Caco-2 (cell line): Measurements from ENCODE around the gene C1QL2. TPM values are rescaled to one million over a fixed set of nuclear protein-coding genes. Genes with fewer than 3 reads are reported as not detected.

Experiments
- BruUV-seq: library from RNA; stranded (reverse); fragments of 400-500 nt; replicated peaks from 2 replicates; lab custom pipeline; 2021; lab: Mats Ljungman, UMichigan
- CTCF ChIA-PET: fragments of 300-600 bp; sonication (Branson Sonifier 250); formaldehyde crosslinking; loops from one replicate; lab custom pipeline; 2022; ENCODE audit warnings: antibody characterized with exemption; lab: Charles Lee
- POLR2A ChIA-PET: fragments of 300-600 bp; sonication (Branson Sonifier 250); formaldehyde crosslinking; loops from one replicate; lab custom pipeline; 2022; ENCODE audit warnings: antibody characterized with exemption; lab: Charles Lee
- DNase-seq, 2 experiments: peaks; one replicate each; pipeline versions ENCODE4 v3.0.0 to v3.0.0-alpha.2; 2020 to 2022
- H3K27me3 ChIP-seq: replicated peaks from 2 replicates; pipeline ENCODE4 v1.6.0; 2011; ENCODE audit warnings: low read length; ENCODE audit not compliant: control insufficient read depth, insufficient read depth
- H3K36me3 ChIP-seq: 2 replicates; pipeline ENCODE4 v1.5.1; 2011; ENCODE audit warnings: low read length; ENCODE audit not compliant: control insufficient read depth, insufficient read depth
- H3K4me1 ChIP-seq: fragments of 250-450 bp; sonication (Bioruptor Pico); 2 replicates; pipeline ENCODE4 v1.5.1; 2020; ENCODE audit warnings: mild to moderate bottlenecking
- H3K4me3 ChIP-seq: 2 replicates; pipeline ENCODE4 v1.5.1; 2011; ENCODE audit warnings: low read depth, mild to moderate bottlenecking, control low read depth, low read length
- H3K9me3 ChIP-seq: fragments of 250-450 bp; sonication (Bioruptor Pico); 2 replicates; pipeline ENCODE4 v1.5.1; 2020; ENCODE audit warnings: mild to moderate bottlenecking, moderate library complexity
- H3K27ac Mint-ChIP-seq: one replicate; pipeline ENCODE4 v1.8.0; 2022; ENCODE audit warnings: mixed read lengths; ENCODE audit not compliant: unreplicated experiment
- H3K27me3 Mint-ChIP-seq: one replicate; pipeline ENCODE4 v1.8.0; 2022; ENCODE audit warnings: mixed read lengths; ENCODE audit not compliant: insufficient read depth, unreplicated experiment
- H3K36me3 Mint-ChIP-seq: one replicate; pipeline ENCODE4 v1.8.0; 2022; ENCODE audit warnings: mild to moderate bottlenecking, mixed read lengths; ENCODE audit not compliant: insufficient read depth, unreplicated experiment
- H3K4me1 Mint-ChIP-seq: one replicate; pipeline ENCODE4 v1.8.0; 2022; ENCODE audit warnings: low read depth, mixed read lengths; ENCODE audit not compliant: unreplicated experiment
- H3K4me3 Mint-ChIP-seq: one replicate; pipeline ENCODE4 v1.8.0; 2022; ENCODE audit warnings: mild to moderate bottlenecking, moderate library complexity, mixed read lengths; ENCODE audit not compliant: unreplicated experiment
- H3K9me3 Mint-ChIP-seq: one replicate; pipeline ENCODE4 v1.8.0; 2022; ENCODE audit warnings: mixed read lengths; ENCODE audit not compliant: unreplicated experiment
- CTCF ChIP-seq, 2 experiments: fragments of 200-600 bp in 1 of 2; IDR thresholded peaks; 1 replicate in 1 of 2; 2 replicates in 1 of 2; pipeline versions ENCODE4 v1.5.1 to v1.8.0; 2011 to 2022; ENCODE audit warnings: antibody characterized with exemption in 1 of 2, control low read depth in 1 of 2, inconsistent platforms in 1 of 2, low read depth in 1 of 2, low read length in 1 of 2, mild to moderate bottlenecking in 1 of 2, moderate library complexity in 1 of 2; ENCODE audit not compliant: insufficient read depth in 1 of 2, severe bottlenecking in 1 of 2, unreplicated experiment in 1 of 2
- intact Hi-C: fragments of 100-400 bp; cut with micrococcal nuclease; formaldehyde crosslinking; loops from one replicate; pipeline ENCODE4 v1.10.0; 2022; ENCODE audit not compliant: unreplicated experiment
- total RNA-seq: library from RNA; stranded (reverse); gene quantifications from 2 replicates; pipeline ENCODE4 v1.2.3, GENCODE V29; 2022

The C1QL2 gene
- total RNA-seq, 1 experiment from 2014 or later, result not detected

- TF ChIP-seq CTCF (IDR thresholded peaks at IDR 0.05; ENCODE audit: insufficient read depth in 1 of 2, low read depth in 1 of 2, low read length in 1 of 2, severe bottlenecking in 1 of 2, unreplicated experiment in 1 of 2), result no peak
- intact Hi-C loops, result no loop called here
- H3K27ac Mint-ChIP-seq, result no peak overlapping the region
- peaks cover 25% of the 10 kb centered on the region for H3K4me1 ChIP-seq
- H3K9me3 Mint-ChIP-seq, result no peaks in the 10 kb centered on the region
- CTCF ChIA-PET, result no interaction called here
- H3K4me3 Mint-ChIP-seq, result no peak overlapping the region
- H3K4me1 Mint-ChIP-seq, result peaks cover 22% of the 10 kb centered on the region
- H3K36me3 ChIP-seq, result no peaks in the 10 kb centered on the region
- H3K27me3 ChIP-seq, result no peaks in the 10 kb centered on the region
- H3K4me3 ChIP-seq, result no peak overlapping the region
- POLR2A ChIA-PET, result no interaction called here
- no TSS peak for BruUV-seq
- no peaks in the 10 kb centered on the region for H3K9me3 ChIP-seq
- no peaks in the 10 kb centered on the region for H3K36me3 Mint-ChIP-seq
- H3K27me3 Mint-ChIP-seq, result no peaks in the 10 kb centered on the region
- no peak for DNase-seq
Observed at GRCh38 chr2:119201815-119202214, 43.3 kb upstream of the C1QL2 start.

- TF ChIP-seq CTCF (IDR thresholded peaks at IDR 0.05; ENCODE audit: insufficient read depth in 1 of 2, low read depth in 1 of 2, low read length in 1 of 2, severe bottlenecking in 1 of 2, unreplicated experiment in 1 of 2), result no peak
- H3K9me3 Mint-ChIP-seq, result no peaks in the 10 kb centered on the region
- ChIA-PET POLR2A (no interaction called here), CTCF (interaction anchor here (0.8 kb wide), 1 partner anchor 12 kb away, joined by 3 read pairs; no protein-coding TSS in a partner anchor)
- H3K27ac Mint-ChIP-seq, result peak overlapping the region; percentile 49
- H3K4me1 Mint-ChIP-seq, result peaks cover 28% of the 10 kb centered on the region
- no peaks in the 10 kb centered on the region for H3K36me3 Mint-ChIP-seq
- peaks cover 34% of the 10 kb centered on the region for H3K4me1 ChIP-seq
- H3K4me3 Mint-ChIP-seq, result peak overlapping the region; percentile 13
- H3K9me3 ChIP-seq, result no peaks in the 10 kb centered on the region
- H3K4me3 ChIP-seq, result no peak overlapping the region
- no peaks in the 10 kb centered on the region for H3K27me3 Mint-ChIP-seq
- BruUV-seq, result no TSS peak
- no peaks in the 10 kb centered on the region for H3K27me3 ChIP-seq
- H3K36me3 ChIP-seq, result no peaks in the 10 kb centered on the region
- peak; percentile 45 to 58 for DNase-seq
- intact Hi-C loops, result no loop called here
Observed at GRCh38 chr2:119198240-119198840, 39.8 kb upstream of the C1QL2 start.

GRCh38 chr2:119197529-119198239 is 39.1 kb upstream of the C1QL2 start:
- Histone ChIP-seq H3K36me3 (no peaks in the 10 kb centered on the region), H3K4me3 (no peak overlapping the region), H3K27me3 (no peaks in the 10 kb centered on the region), H3K4me1 (peaks cover 34% of the 10 kb centered on the region), H3K9me3 (no peaks in the 10 kb centered on the region)
- Mint-ChIP-seq H3K4me3 (no peak overlapping the region), H3K4me1 (peaks cover 28% of the 10 kb centered on the region), H3K27me3 (no peaks in the 10 kb centered on the region), H3K27ac (peak overlapping the region; percentile 49), H3K9me3 (no peaks in the 10 kb centered on the region), H3K36me3 (no peaks in the 10 kb centered on the region)
- BruUV-seq, result no TSS peak
- CTCF ChIA-PET, result interaction anchor here (0.8 kb wide), 1 partner anchor 11 kb away, joined by 3 read pairs; no protein-coding TSS in a partner anchor
- no peak for TF ChIP-seq CTCF (IDR thresholded peaks at IDR 0.05; ENCODE audit: insufficient read depth in 1 of 2, low read depth in 1 of 2, low read length in 1 of 2, severe bottlenecking in 1 of 2, unreplicated experiment in 1 of 2)
- no peak for DNase-seq
- POLR2A ChIA-PET, result interaction anchor here (0.6 kb wide), 1 partner anchor 148 kb away, joined by 4 read pairs; no protein-coding TSS in a partner anchor
- intact Hi-C loops, result loop anchor here (2.0 kb wide), 1 partner anchor 25 kb away; the partner anchor contains the start of gene STEAP3
